ENCODE measurements around the gene ADIPOR1.

Gene ADIPOR1

DNA sequence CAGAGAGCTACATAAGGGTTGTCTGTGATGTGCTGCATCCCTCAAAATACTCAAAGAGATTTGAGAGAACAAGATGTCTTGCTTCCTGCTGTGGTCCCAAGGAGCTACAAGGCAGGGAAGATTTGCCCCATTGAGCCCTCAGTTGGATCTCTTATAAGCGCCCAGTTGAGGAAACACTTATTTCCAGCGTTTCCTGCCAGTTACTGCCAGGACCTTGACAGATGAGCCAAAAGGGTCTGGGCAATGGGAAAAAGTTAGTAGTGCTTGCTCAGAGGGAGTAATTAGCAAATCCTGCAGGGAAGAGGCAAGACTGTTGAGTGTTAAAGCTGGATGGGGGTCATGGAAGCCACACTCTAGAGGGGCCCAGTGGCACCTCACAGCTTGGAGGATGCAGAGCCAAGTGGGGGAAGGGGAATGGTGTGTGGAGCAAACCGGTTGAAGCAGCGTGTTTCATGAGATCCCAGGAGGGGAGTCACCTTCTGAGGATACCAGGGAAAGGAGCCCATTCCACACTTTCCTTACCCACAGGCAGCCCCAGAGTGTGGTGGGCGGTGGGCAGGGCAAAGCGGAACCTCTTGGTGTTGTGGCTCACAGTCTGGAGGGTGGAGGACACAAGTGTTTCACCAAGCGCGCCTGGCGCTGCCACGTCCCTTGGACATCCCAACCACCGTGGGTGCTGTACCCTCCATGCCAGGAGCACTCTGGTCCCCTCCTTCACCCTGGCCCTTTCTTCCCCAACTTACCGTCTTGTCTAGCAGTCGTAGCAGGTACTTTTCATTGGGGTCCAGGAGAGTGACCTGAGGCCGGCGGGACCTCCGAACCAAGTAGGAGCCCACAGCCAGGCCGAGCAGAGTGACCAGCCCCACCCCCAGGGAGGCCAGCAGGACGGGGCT lies 8.1 kb upstream of the ADIPOR1 start:
- Histone ChIP-seq H3K27ac (no peak overlapping the region), H3K4me3 (peak overlapping the region; percentile 94), H3K9ac (ENCODE audit: insufficient read length) (peak overlapping the region; percentile 85), H3K36me3 (ENCODE audit: insufficient read depth, low read length) (0 out of 2 replicates have a peak, but pooled peaks cover 2% of the 10 kb centered on the region), H3K9me3 (ENCODE audit: low read depth, low read length) (no peaks in the 10 kb centered on the region)
- no peak for DNase-seq (ENCODE audit: low read depth, low spot score)
- no peak for TF ChIP-seq EZH2 (IDR thresholded peaks at IDR 0.05)
- TF ChIP-seq FOXP2 (optimal IDR thresholded peaks at IDR 0.05; ENCODE audit: control extremely low read depth, extremely low read length, insufficient read depth) = no peak
- no peak for TF ChIP-seq POLR2AphosphoS5 (IDR thresholded peaks at IDR 0.05; ENCODE audit: borderline replicate concordance, low read depth, low read length)

DNA sequence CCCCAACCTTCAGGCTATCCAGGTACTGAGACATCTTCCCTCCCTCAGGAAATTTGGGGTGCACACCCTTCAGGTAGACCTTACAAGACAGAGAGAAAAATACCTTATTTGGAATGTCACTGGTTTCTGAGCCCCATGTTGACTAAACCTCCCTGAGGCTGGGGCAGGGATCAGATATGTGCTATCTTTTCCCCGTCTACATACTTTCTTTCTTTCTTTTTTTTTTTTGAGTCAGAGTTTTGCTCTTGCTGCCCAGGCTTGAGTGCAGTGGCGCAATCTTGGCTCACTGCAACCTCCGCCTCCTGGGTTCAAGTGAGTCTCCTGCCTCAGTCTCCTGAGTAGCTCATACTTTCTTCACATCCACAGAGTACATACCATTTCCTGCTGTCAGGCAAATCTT lies 7.3 kb upstream of the ADIPOR1 start:
- H3K36me3 ChIP-seq (ENCODE audit: insufficient read depth, low read length) = 0 out of 2 replicates have a peak, but pooled peaks cover 2% of the 10 kb centered on the region

DNA sequence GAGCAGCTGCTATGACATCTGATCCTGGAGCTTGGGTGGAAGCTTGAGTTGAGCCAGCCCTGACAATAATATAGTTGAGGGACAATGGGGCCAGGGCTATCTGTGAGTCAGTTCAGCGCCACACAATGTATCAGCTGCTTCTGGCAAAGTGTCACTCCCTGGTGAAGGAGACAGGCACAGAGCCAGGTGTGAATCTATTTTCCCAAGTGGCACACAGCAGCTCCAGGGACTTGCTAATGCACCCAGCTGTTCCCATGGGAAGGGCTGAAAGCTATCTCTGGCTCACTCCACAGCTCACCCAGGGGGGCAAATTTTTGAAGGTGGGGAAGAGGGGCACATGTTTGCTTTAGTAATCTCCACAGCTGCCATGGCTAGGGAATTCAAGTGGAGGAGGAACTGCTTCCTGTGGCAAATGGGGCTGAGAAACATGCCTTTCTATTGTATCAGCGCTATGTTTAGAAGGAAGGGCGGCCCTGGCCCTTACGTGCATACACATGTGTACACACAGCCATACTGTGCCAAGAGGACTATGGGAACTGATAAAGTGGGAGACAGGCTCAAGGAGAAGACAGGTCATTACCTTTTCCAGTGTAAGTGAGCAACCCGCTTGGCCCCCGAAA lies 6.8 kb upstream of the ADIPOR1 start:
- Histone ChIP-seq H3K36me3 (ENCODE audit: insufficient read depth, low read length) (0 out of 2 replicates have a peak, but pooled peaks cover 2% of the 10 kb centered on the region), H3K9ac (ENCODE audit: insufficient read length) (no peak overlapping the region)

More for the DNA sequence above, 7.3 kb upstream of the ADIPOR1 start:
- H3K27ac ChIP-seq = no peak overlapping the region
- no peak for DNase-seq (ENCODE audit: low read depth, low spot score)
- no peaks in the 10 kb centered on the region for H3K9me3 ChIP-seq (ENCODE audit: low read depth, low read length)
- TF ChIP-seq EZH2 (IDR thresholded peaks at IDR 0.05) = no peak
- TF ChIP-seq POLR2AphosphoS5 (IDR thresholded peaks at IDR 0.05; ENCODE audit: borderline replicate concordance, low read depth, low read length) = no peak
- TF ChIP-seq FOXP2 (optimal IDR thresholded peaks at IDR 0.05; ENCODE audit: control extremely low read depth, extremely low read length, insufficient read depth) = no peak
- no peak overlapping the region for H3K9ac ChIP-seq (ENCODE audit: insufficient read length)
- H3K4me3 ChIP-seq = no peak overlapping the region

DNA sequence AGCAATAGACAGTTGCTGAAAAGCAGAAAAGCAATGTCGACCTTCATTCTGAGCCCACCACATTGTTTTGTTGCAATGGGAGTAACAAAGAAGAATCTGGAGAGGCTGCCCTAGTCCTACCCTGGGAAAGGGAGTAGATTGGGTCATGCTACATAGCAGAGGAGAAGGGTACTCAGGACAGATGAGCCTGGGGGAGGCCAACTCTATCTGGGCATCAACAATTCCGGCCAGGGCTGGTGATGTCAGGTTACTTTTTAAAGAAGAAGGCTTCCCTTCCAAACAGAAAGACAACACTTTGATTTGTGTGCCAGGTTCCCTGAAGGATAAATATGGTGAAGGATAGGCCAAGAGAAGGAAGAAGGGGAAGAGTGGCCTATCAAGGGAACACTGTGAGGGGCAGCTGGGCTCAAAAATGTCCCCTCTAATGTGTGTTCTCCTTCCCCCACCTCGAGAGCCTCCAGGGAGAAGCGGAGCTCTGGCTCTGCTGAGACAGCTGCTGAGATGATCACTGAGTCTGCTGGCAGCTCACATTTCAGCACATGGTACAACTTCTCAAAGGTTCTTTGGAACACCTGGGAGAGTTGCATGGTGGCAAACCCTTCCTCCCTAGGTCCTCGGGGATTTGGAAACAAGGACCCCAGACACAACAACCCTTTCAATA lies 3.2 kb upstream of the ADIPOR1 start:
- Histone ChIP-seq H3K4me3 (no peak overlapping the region), H3K9ac (ENCODE audit: insufficient read length) (no peak overlapping the region), H3K36me3 (ENCODE audit: insufficient read depth, low read length) (0 out of 2 replicates have a peak, but pooled peaks cover 2% of the 10 kb centered on the region), H3K27ac (no peak overlapping the region), H3K9me3 (ENCODE audit: low read depth, low read length) (no peaks in the 10 kb centered on the region)
- TF ChIP-seq EZH2 (IDR thresholded peaks at IDR 0.05) (no peak), POLR2AphosphoS5 (IDR thresholded peaks at IDR 0.05; ENCODE audit: borderline replicate concordance, low read depth, low read length) (no peak), FOXP2 (optimal IDR thresholded peaks at IDR 0.05; ENCODE audit: control extremely low read depth, extremely low read length, insufficient read depth) (no peak)
- no peak for DNase-seq (ENCODE audit: low read depth, low spot score)

More for the DNA sequence above, 6.8 kb upstream of the ADIPOR1 start:
- H3K9me3 ChIP-seq (ENCODE audit: low read depth, low read length) = no peaks in the 10 kb centered on the region
- no peak overlapping the region for H3K4me3 ChIP-seq
- no peak for DNase-seq (ENCODE audit: low read depth, low spot score)
- TF ChIP-seq EZH2 (IDR thresholded peaks at IDR 0.05) (no peak), POLR2AphosphoS5 (IDR thresholded peaks at IDR 0.05; ENCODE audit: borderline replicate concordance, low read depth, low read length) (no peak), FOXP2 (optimal IDR thresholded peaks at IDR 0.05; ENCODE audit: control extremely low read depth, extremely low read length, insufficient read depth) (no peak)
- H3K27ac ChIP-seq = no peak overlapping the region

DNA sequence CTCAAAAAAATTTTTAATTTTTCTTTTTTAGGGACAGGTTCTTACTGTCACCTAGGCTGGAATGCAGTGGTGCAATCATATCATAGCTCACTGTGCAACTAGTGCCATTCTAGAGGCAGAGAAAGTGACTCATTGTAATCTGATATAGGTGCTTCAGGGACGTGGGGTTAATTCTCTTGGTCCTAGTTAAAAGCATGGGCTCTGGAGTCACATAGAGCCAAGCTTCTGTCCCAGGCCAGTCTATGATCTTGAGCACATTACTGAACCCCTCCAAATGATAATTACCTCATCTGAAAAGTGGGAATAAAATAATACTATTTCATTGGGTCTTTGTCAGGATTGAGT lies 1.1 kb upstream of the ADIPOR1 start:
- no peak for DNase-seq (ENCODE audit: low read depth, low spot score)
- Histone ChIP-seq H3K36me3 (ENCODE audit: insufficient read depth, low read length) (0 out of 2 replicates have a peak, but pooled peaks cover 2% of the 10 kb centered on the region), H3K27ac (no peak overlapping the region), H3K4me3 (no peak overlapping the region), H3K9me3 (ENCODE audit: low read depth, low read length) (no peaks in the 10 kb centered on the region), H3K9ac (ENCODE audit: insufficient read length) (no peak overlapping the region)
- TF ChIP-seq FOXP2 (optimal IDR thresholded peaks at IDR 0.05; ENCODE audit: control extremely low read depth, extremely low read length, insufficient read depth) (no peak), POLR2AphosphoS5 (IDR thresholded peaks at IDR 0.05; ENCODE audit: borderline replicate concordance, low read depth, low read length) (no peak), EZH2 (IDR thresholded peaks at IDR 0.05) (no peak)

- no peak for DNase-seq (ENCODE audit: low read depth, low spot score)
- Histone ChIP-seq H3K27ac (no peak overlapping the region), H3K9ac (ENCODE audit: insufficient read length) (peak overlapping the region; percentile 13), H3K36me3 (ENCODE audit: insufficient read depth, low read length) (0 out of 2 replicates have a peak, but pooled peaks cover under 1% of the 10 kb centered on the region), H3K9me3 (ENCODE audit: low read depth, low read length) (no peaks in the 10 kb centered on the region), H3K4me3 (peak overlapping the region; percentile 95)
- TF ChIP-seq FOXP2 (optimal IDR thresholded peaks at IDR 0.05; ENCODE audit: control extremely low read depth, extremely low read length, insufficient read depth) = no peak
- TF ChIP-seq EZH2 (IDR thresholded peaks at IDR 0.05) = no peak
- TF ChIP-seq POLR2AphosphoS5 (IDR thresholded peaks at IDR 0.05; ENCODE audit: borderline replicate concordance, low read depth, low read length) = no peak
Observed at GRCh38 chr1:202958544-202959275, 598 bp upstream of the ADIPOR1 start.

- peak overlapping the region; percentile 95 for H3K4me3 ChIP-seq
- TF ChIP-seq FOXP2 (optimal IDR thresholded peaks at IDR 0.05; ENCODE audit: control extremely low read depth, extremely low read length, insufficient read depth) (no peak), POLR2AphosphoS5 (IDR thresholded peaks at IDR 0.05; ENCODE audit: borderline replicate concordance, low read depth, low read length) (no peak), EZH2 (IDR thresholded peaks at IDR 0.05) (no peak)
- DNase-seq (ENCODE audit: low read depth, low spot score) = no peak
- H3K27ac ChIP-seq = no peak overlapping the region
- H3K36me3 ChIP-seq (ENCODE audit: insufficient read depth, low read length) = no peaks in the 10 kb centered on the region
- H3K9ac ChIP-seq (ENCODE audit: insufficient read length) = peak overlapping the region; percentile 95
- no peaks in the 10 kb centered on the region for H3K9me3 ChIP-seq (ENCODE audit: low read depth, low read length)
Observed at GRCh38 chr1:202956969-202957368, 1.1 kb downstream of the ADIPOR1 start.

All from SK-N-MC (cell line).